GM04504 (cell line): Measurements from ENCODE around the gene SYT13.

Experiments
- DNase-seq: peaks from one replicate; pipeline ENCODE4 v3.0.0-alpha.2; 2012; ENCODE audit warnings: low read depth

SYT13 gene

GRCh38 chr11:45246241-45246640 lies 39.9 kb downstream of the SYT13 start:
- DNase-seq: no peak

GRCh38 chr11:45245218-45246045 lies 40.7 kb downstream of the SYT13 start:
- DNase-seq: no peak

- DNase-seq: no peak
Measured at GRCh38 chr11:45243967-45244366, 42.2 kb downstream of the SYT13 start.

GRCh38 chr11:45239733-45240132 lies 46.4 kb downstream of the SYT13 start:
- DNase-seq: no peak

GRCh38 chr11:45238724-45239123 lies 47.4 kb downstream of the SYT13 start:
- no peak for DNase-seq

- DNase-seq: no peak
Measured at GRCh38 chr11:45237711-45238315, 48.3 kb downstream of the SYT13 start.

GRCh38 chr11:45234306-45235006 lies 51.7 kb downstream of the SYT13 start:
- DNase-seq: no peak

- DNase-seq: no peak
Measured at GRCh38 chr11:45233804-45234170, 52.4 kb downstream of the SYT13 start.

- DNase-seq: peak; percentile 11
Measured at GRCh38 chr11:45233121-45233803, 52.9 kb downstream of the SYT13 start.

GRCh38 chr11:45232341-45233080 lies 53.6 kb downstream of the SYT13 start:
- no peak for DNase-seq

GRCh38 chr11:45229401-45230020 lies 56.6 kb downstream of the SYT13 start:
- DNase-seq: no peak

- no peak for DNase-seq
Measured at GRCh38 chr11:45227836-45228235, 58.3 kb downstream of the SYT13 start.

GRCh38 chr11:45226901-45227300 lies 59.2 kb downstream of the SYT13 start:
- DNase-seq: no peak

- no peak for DNase-seq
Measured at GRCh38 chr11:45225961-45226871, 59.9 kb downstream of the SYT13 start.

- no peak for DNase-seq
Measured at GRCh38 chr11:45225277-45225676, 60.9 kb downstream of the SYT13 start.

- DNase-seq: no peak
Measured at GRCh38 chr11:45224766-45225165, 61.4 kb downstream of the SYT13 start.

GRCh38 chr11:45223496-45223895 lies 62.6 kb downstream of the SYT13 start:
- DNase-seq: no peak

GRCh38 chr11:45219411-45219810 lies 66.7 kb downstream of the SYT13 start:
- no peak for DNase-seq

- no peak for DNase-seq
Measured at GRCh38 chr11:45218705-45219104, 67.4 kb downstream of the SYT13 start.

- no peak for DNase-seq
Measured at GRCh38 chr11:45217991-45218390, 68.2 kb downstream of the SYT13 start.
